ENCODE results near the gene GRIK3. TPM values are rescaled to one million over a fixed set of nuclear protein-coding genes. Genes with fewer than 3 reads are reported as not detected.
A peak's percentile ranks its signal among the peaks of the same experiment; 100 is the strongest.

The GRIK3 gene
- total and polyA plus RNA-seq, 4 donors, result 0.68 to 1.6 TPM; not detected in 2

- no peak overlapping the region for H3K4me3 ChIP-seq (ENCODE audit: low read length in 2 of 2)
- ATAC-seq (ENCODE audit: low FRiP score), result no peak
- intact Hi-C loops (cut with DNase I), result no loop called here
- no peaks in the 10 kb centered on the region for H3K36me3 ChIP-seq (ENCODE audit: control insufficient read depth in 1 of 2, insufficient read depth in 2 of 2, low read length in 1 of 2)
- 80 to 81% methylated on average over 1 of the region's 1 CpG for WGBS, 2 donors
- H3K27ac ChIP-seq (ENCODE audit: low read depth in 1 of 2, low read length in 2 of 2), result no peak overlapping the region
- no peak for DNase-seq
- H3K4me1 ChIP-seq (ENCODE audit: control insufficient read depth in 1 of 2, insufficient read depth in 2 of 2, low read length in 2 of 2), result no peaks in the 10 kb centered on the region
- no peaks in the 10 kb centered on the region for H3K27me3 ChIP-seq (ENCODE audit: control insufficient read depth in 1 of 2, insufficient read depth in 2 of 2, low read length in 1 of 2)
- no peaks in the 10 kb centered on the region for H3K9me3 ChIP-seq (ENCODE audit: control insufficient read depth, low read length)
Measured at GRCh38 chr1:36876990-36877389, 157.3 kb downstream of the GRIK3 start.

- Histone ChIP-seq H3K36me3 (ENCODE audit: control insufficient read depth in 1 of 2, insufficient read depth in 2 of 2, low read length in 1 of 2) (no peaks in the 10 kb centered on the region), H3K27me3 (ENCODE audit: control insufficient read depth in 1 of 2, insufficient read depth in 2 of 2, low read length in 1 of 2) (no peaks in the 10 kb centered on the region), H3K4me1 (ENCODE audit: control insufficient read depth in 1 of 2, insufficient read depth in 2 of 2, low read length in 2 of 2) (no peaks in the 10 kb centered on the region), H3K27ac (ENCODE audit: low read depth in 1 of 2, low read length in 2 of 2) (no peak overlapping the region), H3K9me3 (ENCODE audit: control insufficient read depth, low read length) (no peaks in the 10 kb centered on the region), H3K4me3 (ENCODE audit: low read length in 2 of 2) (no peak overlapping the region)
- 84 to 86% methylated on average over 6 of the region's 6 CpGs for WGBS, 2 donors
- DNase-seq, result peak in 1 of 2 donors; percentile 36
- no peak for ATAC-seq (ENCODE audit: low FRiP score)
- intact Hi-C loops (cut with DNase I), result no loop called here
Measured at GRCh38 chr1:36874271-36875060, 159.8 kb downstream of the GRIK3 start.

- Histone ChIP-seq H3K27me3 (ENCODE audit: control insufficient read depth in 1 of 2, insufficient read depth in 2 of 2, low read length in 1 of 2) (no peaks in the 10 kb centered on the region), H3K4me1 (ENCODE audit: control insufficient read depth in 1 of 2, insufficient read depth in 2 of 2, low read length in 2 of 2) (no peaks in the 10 kb centered on the region), H3K36me3 (ENCODE audit: control insufficient read depth in 1 of 2, insufficient read depth in 2 of 2, low read length in 1 of 2) (no peaks in the 10 kb centered on the region), H3K27ac (ENCODE audit: low read depth in 1 of 2, low read length in 2 of 2) (no peak overlapping the region), H3K4me3 (ENCODE audit: low read length in 2 of 2) (no peak overlapping the region), H3K9me3 (ENCODE audit: control insufficient read depth, low read length) (no peaks in the 10 kb centered on the region)
- 83 to 85% methylated on average over 3 of the region's 3 CpGs for WGBS, 2 donors
- intact Hi-C loops (cut with DNase I), result no loop called here
- peak in 1 of 2 donors; percentile 14 for DNase-seq
- ATAC-seq (ENCODE audit: low FRiP score), result no peak
Measured at GRCh38 chr1:36872858-36873257, 161.5 kb downstream of the GRIK3 start.

GRCh38 chr1:36872126-36872754 lies 162.1 kb downstream of the GRIK3 start:
- no peak for ATAC-seq (ENCODE audit: low FRiP score)
- no peak overlapping the region for H3K27ac ChIP-seq (ENCODE audit: low read depth in 1 of 2, low read length in 2 of 2)
- no peaks in the 10 kb centered on the region for H3K9me3 ChIP-seq (ENCODE audit: control insufficient read depth, low read length)
- no peak overlapping the region for H3K4me3 ChIP-seq (ENCODE audit: low read length in 2 of 2)
- no peaks in the 10 kb centered on the region for H3K36me3 ChIP-seq (ENCODE audit: control insufficient read depth in 1 of 2, insufficient read depth in 2 of 2, low read length in 1 of 2)
- intact Hi-C loops (cut with DNase I), result no loop called here
- DNase-seq, result peak in 1 of 2 donors; percentile 62
- WGBS, 2 donors, result 95 to 96% methylated on average over 22 of the region's 22 CpGs
- H3K27me3 ChIP-seq (ENCODE audit: control insufficient read depth in 1 of 2, insufficient read depth in 2 of 2, low read length in 1 of 2), result no peaks in the 10 kb centered on the region
- H3K4me1 ChIP-seq (ENCODE audit: control insufficient read depth in 1 of 2, insufficient read depth in 2 of 2, low read length in 2 of 2), result no peaks in the 10 kb centered on the region

- H3K36me3 ChIP-seq (ENCODE audit: control insufficient read depth in 1 of 2, insufficient read depth in 2 of 2, low read length in 1 of 2), result no peaks in the 10 kb centered on the region
- 12 to 18% methylated on average over 21 of the region's 21 CpGs for WGBS, 2 donors
- peak overlapping the region in 1 of 2 donors; percentile 29 for H3K27ac ChIP-seq (ENCODE audit: low read depth in 1 of 2, low read length in 2 of 2)
- H3K9me3 ChIP-seq (ENCODE audit: control insufficient read depth, low read length), result no peaks in the 10 kb centered on the region
- H3K4me3 ChIP-seq (ENCODE audit: low read length in 2 of 2), result no peak overlapping the region
- intact Hi-C loops (cut with DNase I), result no loop called here
- ATAC-seq (ENCODE audit: low FRiP score), result peak; percentile 13
- no peaks in the 10 kb centered on the region for H3K27me3 ChIP-seq (ENCODE audit: control insufficient read depth in 1 of 2, insufficient read depth in 2 of 2, low read length in 1 of 2)
- no peaks in the 10 kb centered on the region for H3K4me1 ChIP-seq (ENCODE audit: control insufficient read depth in 1 of 2, insufficient read depth in 2 of 2, low read length in 2 of 2)
- peak in 1 of 2 donors; percentile 56 for DNase-seq
Measured at GRCh38 chr1:36871146-36871971, 163.0 kb downstream of the GRIK3 start.

- DNase-seq, result no peak
- no peaks in the 10 kb centered on the region for H3K9me3 ChIP-seq (ENCODE audit: control insufficient read depth, low read length)
- no peaks in the 10 kb centered on the region for H3K27me3 ChIP-seq (ENCODE audit: control insufficient read depth in 1 of 2, insufficient read depth in 2 of 2, low read length in 1 of 2)
- no peak overlapping the region for H3K27ac ChIP-seq (ENCODE audit: low read depth in 1 of 2, low read length in 2 of 2)
- intact Hi-C loops (cut with DNase I), result no loop called here
- ATAC-seq (ENCODE audit: low FRiP score), result no peak
- H3K36me3 ChIP-seq (ENCODE audit: control insufficient read depth in 1 of 2, insufficient read depth in 2 of 2, low read length in 1 of 2), result no peaks in the 10 kb centered on the region
- H3K4me3 ChIP-seq (ENCODE audit: low read length in 2 of 2), result no peak overlapping the region
- 89 to 93% methylated on average over 5 of the region's 5 CpGs for WGBS, 2 donors
- no peaks in the 10 kb centered on the region for H3K4me1 ChIP-seq (ENCODE audit: control insufficient read depth in 1 of 2, insufficient read depth in 2 of 2, low read length in 2 of 2)
Measured at GRCh38 chr1:36869826-36870225, 164.5 kb downstream of the GRIK3 start.

- intact Hi-C loops (cut with DNase I), result no loop called here
- DNase-seq (peak in 1 of 2 donors; percentile 10), ATAC-seq (ENCODE audit: low FRiP score) (no peak)
- Histone ChIP-seq H3K27me3 (ENCODE audit: control insufficient read depth in 1 of 2, insufficient read depth in 2 of 2, low read length in 1 of 2) (no peaks in the 10 kb centered on the region), H3K9me3 (ENCODE audit: control insufficient read depth, low read length) (no peaks in the 10 kb centered on the region), H3K27ac (ENCODE audit: low read depth in 1 of 2, low read length in 2 of 2) (no peak overlapping the region), H3K4me3 (ENCODE audit: low read length in 2 of 2) (no peak overlapping the region), H3K4me1 (ENCODE audit: control insufficient read depth in 1 of 2, insufficient read depth in 2 of 2, low read length in 2 of 2) (no peaks in the 10 kb centered on the region), H3K36me3 (ENCODE audit: control insufficient read depth in 1 of 2, insufficient read depth in 2 of 2, low read length in 1 of 2) (no peaks in the 10 kb centered on the region)
- WGBS, 2 donors, result 7 to 14% methylated on average over 6 of the region's 6 CpGs
Measured at GRCh38 chr1:36869054-36869453, 165.3 kb downstream of the GRIK3 start.

GRCh38 chr1:36867575-36867974 lies 166.7 kb downstream of the GRIK3 start:
- ATAC-seq (ENCODE audit: low FRiP score) (no peak), DNase-seq (peak in 1 of 2 donors; percentile 21)
- 40 to 64% methylated on average over 4 of the region's 4 CpGs for WGBS, 2 donors
- no peaks in the 10 kb centered on the region for H3K4me1 ChIP-seq (ENCODE audit: control insufficient read depth in 1 of 2, insufficient read depth in 2 of 2, low read length in 2 of 2)
- H3K9me3 ChIP-seq (ENCODE audit: control insufficient read depth, low read length), result no peaks in the 10 kb centered on the region
- no peak overlapping the region for H3K27ac ChIP-seq (ENCODE audit: low read depth in 1 of 2, low read length in 2 of 2)
- no peak overlapping the region for H3K4me3 ChIP-seq (ENCODE audit: low read length in 2 of 2)
- intact Hi-C loops (cut with DNase I), result no loop called here
- no peaks in the 10 kb centered on the region for H3K36me3 ChIP-seq (ENCODE audit: control insufficient read depth in 1 of 2, insufficient read depth in 2 of 2, low read length in 1 of 2)
- H3K27me3 ChIP-seq (ENCODE audit: control insufficient read depth in 1 of 2, insufficient read depth in 2 of 2, low read length in 1 of 2), result peaks cover 0 to 2% of the 10 kb centered on the region in 2 donors
